Transverse colon (tissue), 4 donors: ENCODE data around the gene SKIDA1. TPM values are rescaled to one million over a fixed set of nuclear protein-coding genes. Genes with fewer than 3 reads are reported as not detected.
"Not testable (repeated sequence)": the region's sequence is repeated elsewhere in the genome, so short reads cannot be mapped to it uniquely, and the experiment has no call there.

Experiments
- DNase-seq: peaks from one replicate; pipeline ENCODE4 v3.0.0-alpha.2; 2019
- H3K27ac ChIP-seq, 4 donors: fragments of 200-600 bp; sonication (generic); 2 replicates each; pipeline ENCODE4 v1.5.1; 2016 to 2018; ENCODE audit warnings: inconsistent platforms in 4 of 4
- H3K27me3 ChIP-seq: fragments of 200-600 bp; sonication (generic); 2 replicates; pipeline ENCODE4 v1.5.1; 2017; ENCODE audit warnings: inconsistent platforms
- H3K36me3 ChIP-seq, 4 donors: fragments of 200-600 bp; sonication (generic); 2 replicates each; pipeline ENCODE4 v1.5.1; 2017 to 2019; ENCODE audit warnings: inconsistent platforms in 4 of 4
- H3K4me1 ChIP-seq, 4 donors: fragments of 200-600 bp; sonication (generic); 2 replicates each; pipeline ENCODE4 v1.5.1; 2017 to 2020; ENCODE audit warnings: inconsistent platforms in 4 of 4
- H3K4me3 ChIP-seq, 4 donors: fragments of 200-600 bp; sonication (generic); 1 replicate in 1 of 4; 2 replicates in 3 of 4; pipeline versions ENCODE4 v1.5.1 to v1.6.1; 2017 to 2019; ENCODE audit warnings: inconsistent platforms in 4 of 4
- H3K9me3 ChIP-seq, 2 donors: fragments of 200-600 bp; sonication (generic); 2 replicates each; pipeline ENCODE4 v1.5.1; 2017 to 2019; ENCODE audit warnings: inconsistent platforms in 2 of 2
- CTCF ChIP-seq, 5 experiments: fragments of 200-600 bp in 3 of 5; fragments of 450-650 bp in 2 of 5; sonication (generic) in 3 of 5; IDR thresholded peaks; 1 replicate in 2 of 5; 2 replicates in 3 of 5; pipeline ENCODE4 v1.5.1; 2016 to 2017; ENCODE audit warnings: antibody characterized with exemption in 5 of 5, inconsistent platforms in 3 of 5, mild to moderate bottlenecking in 2 of 5, moderate library complexity in 1 of 5
- EP300 ChIP-seq: sonication (generic); formaldehyde crosslinking; IDR thresholded peaks from one replicate; pipeline ENCODE4 v1.6.1; 2017; ENCODE audit warnings: antibody characterized with exemption, low read depth
- POLR2A ChIP-seq: fragments of 450-650 bp; IDR thresholded peaks from one replicate; pipeline ENCODE4 v1.6.1; 2016; ENCODE audit warnings: antibody characterized with exemption, mild to moderate bottlenecking, moderate library complexity
- POLR2AphosphoS5 ChIP-seq, 3 donors: sonication (generic); formaldehyde crosslinking; IDR thresholded peaks; one replicate each; pipeline ENCODE4 v1.6.1; 2016; ENCODE audit warnings: antibody characterized with exemption in 3 of 3
- WGBS, 2 donors: methylation state at CpG; one replicate each; pipeline ENCODE4 v1.1.5; 2018; ENCODE audit warnings: low coverage in 1 of 2; 5-methylcytosine and 5-hydroxymethylcytosine counted together
- in situ Hi-C, 4 donors: fragments of 200-750 bp; cut with MboI; loops; one replicate each; pipeline versions ENCODE4 v1.15.0 to v1.15.1; 2017; ENCODE audit warnings: low sequenced_read_pairs in 3 of 4, low pct_ligation_motif_present in 1 of 4, low pct_unique_long_range_greater_than_20kb in 1 of 4
- intact Hi-C: fragments of 100-400 bp; cut with DNase I; formaldehyde crosslinking; loops from one replicate; pipeline ENCODE4 v1.15.1; 2023; ENCODE audit warnings: low total_unique reads
- total RNA-seq, 4 donors: library from RNA; depleted of rRNA; stranded (reverse); fragments of >200 nt; gene quantifications; one replicate each; pipeline ENCODE4 v1.1.0, GENCODE V29; 2016

SKIDA1 gene
- total RNA-seq, 4 donors from 2014 or later, result 0.27 to 0.60 TPM; not detected in 2

GRCh38 chr10:21556527-21556926 lies 31.0 kb upstream of the SKIDA1 start:
- Histone ChIP-seq H3K4me3 (no peak overlapping the region), H3K9me3 (no peaks in the 10 kb centered on the region), H3K4me1 (no peaks in the 10 kb centered on the region), H3K27ac (no peak overlapping the region), H3K27me3 (no peaks in the 10 kb centered on the region), H3K36me3 (peaks cover 0 to 33% (median 5%) of the 10 kb centered on the region in 4 donors)
- 79 to 88% methylated on average over 8 of the region's 8 CpGs for WGBS, 2 donors
- no peak for TF ChIP-seq EP300
- TF ChIP-seq POLR2AphosphoS5 (IDR thresholded peaks at IDR 0.05), result no peak
- TF ChIP-seq CTCF (IDR thresholded peaks at IDR 0.05), result no peak
- no peak for TF ChIP-seq POLR2A
- in situ Hi-C loops, result no loop called here
- no peak for DNase-seq
- intact Hi-C loops, result no loop called here

GRCh38 chr10:21552638-21553037 lies 27.2 kb upstream of the SKIDA1 start:
- TF ChIP-seq CTCF (IDR thresholded peaks at IDR 0.05), result no peak
- no peak for TF ChIP-seq POLR2AphosphoS5 (IDR thresholded peaks at IDR 0.05)
- no peak for TF ChIP-seq POLR2A
- no peak for TF ChIP-seq EP300
- no peak overlapping the region for H3K4me3 ChIP-seq
- in situ Hi-C loops (no loop called here), intact Hi-C loops (no loop called here)
- H3K9me3 ChIP-seq, result no peaks in the 10 kb centered on the region
- H3K36me3 ChIP-seq, result peaks cover 0 to 20% (median 5%) of the 10 kb centered on the region in 4 donors
- DNase-seq, result no peak
- WGBS, 2 donors, result 95% methylated on average over 8 of the region's 8 CpGs
- no peak overlapping the region for H3K27ac ChIP-seq
- H3K27me3 ChIP-seq, result no peaks in the 10 kb centered on the region
- H3K4me1 ChIP-seq, result peaks cover 0 to 2% (median 0%) of the 10 kb centered on the region in 4 donors

- WGBS, 2 donors, result 89 to 96% methylated on average over 6 of the region's 6 CpGs
- no peak for TF ChIP-seq POLR2AphosphoS5 (IDR thresholded peaks at IDR 0.05)
- no peak for TF ChIP-seq CTCF (IDR thresholded peaks at IDR 0.05)
- intact Hi-C loops, result no loop called here
- in situ Hi-C loops, result no loop called here
- H3K4me3 ChIP-seq, result no peak overlapping the region
- peaks cover 0 to 35% (median 10%) of the 10 kb centered on the region in 4 donors for H3K36me3 ChIP-seq
- H3K4me1 ChIP-seq, result peaks cover 0 to 3% (median 0%) of the 10 kb centered on the region in 4 donors
- no peak for DNase-seq
- H3K27ac ChIP-seq, result no peak overlapping the region
- no peaks in the 10 kb centered on the region for H3K27me3 ChIP-seq
- H3K9me3 ChIP-seq, result no peaks in the 10 kb centered on the region
These were observed 21.8 kb upstream of the SKIDA1 start for GRCh38 chr10:21547246-21547645.

- intact Hi-C loops, H3K27me3 ChIP-seq, H3K4me3 ChIP-seq, H3K9me3 ChIP-seq, DNase-seq, H3K27ac ChIP-seq, in situ Hi-C loops: not testable (repeated sequence)
- Histone ChIP-seq H3K4me1 (peaks cover 0 to 12% (median 2%) of the 10 kb centered on the region in 4 donors), H3K36me3 (peaks cover 0 to 61% (median 28%) of the 10 kb centered on the region in 4 donors)
- 93 to 95% methylated on average over 3 to 4 of the region's 4 CpGs for WGBS, 2 donors
These were observed 15.2 kb upstream of the SKIDA1 start for GRCh38 chr10:21540701-21541100.

- 60 to 71% methylated on average over 2 to 3 of the region's 3 CpGs for WGBS, 2 donors
- Histone ChIP-seq H3K9me3 (no peaks in the 10 kb centered on the region), H3K27me3 (no peaks in the 10 kb centered on the region), H3K36me3 (peaks cover 0 to 32% (median 16%) of the 10 kb centered on the region in 4 donors), H3K4me1 (peaks cover 0 to 34% (median 14%) of the 10 kb centered on the region in 4 donors), H3K27ac (no peak overlapping the region), H3K4me3 (no peak overlapping the region)
- in situ Hi-C loops, result no loop called here
- intact Hi-C loops, result loop anchor here (5.0 to 10.0 kb wide), 2 partner anchors 40 to 1138 kb away; no protein-coding TSS in a partner anchor
- TF ChIP-seq POLR2AphosphoS5 (IDR thresholded peaks at IDR 0.05), result no peak
- no peak for TF ChIP-seq EP300
- no peak for TF ChIP-seq CTCF (IDR thresholded peaks at IDR 0.05)
- no peak for TF ChIP-seq POLR2A
- no peak for DNase-seq
These were observed 11.4 kb upstream of the SKIDA1 start for GRCh38 chr10:21536874-21537273.

GRCh38 chr10:21535976-21536375 lies 10.5 kb upstream of the SKIDA1 start:
- H3K9me3 ChIP-seq, result not testable (repeated sequence)

More at GRCh38 chr10:21535976-21536375, 10.5 kb upstream of the SKIDA1 start:
- intact Hi-C loops, result loop anchor here (5.0 to 10.0 kb wide), 2 partner anchors 39 to 1139 kb away; no protein-coding TSS in a partner anchor
- peak overlapping the region in 3 of 4 donors; percentile 91 to 96 (median 94) for H3K27ac ChIP-seq
- H3K36me3 ChIP-seq, result peaks cover 0 to 25% (median 12%) of the 10 kb centered on the region in 4 donors
- H3K27me3 ChIP-seq, H3K4me3 ChIP-seq, DNase-seq, in situ Hi-C loops: not testable (repeated sequence)
- H3K4me1 ChIP-seq, result peaks cover 0 to 36% (median 14%) of the 10 kb centered on the region in 4 donors
- 86 to 93% methylated on average over 3 to 9 of the region's 9 CpGs for WGBS, 2 donors
